GM12875 (cell line): ENCODE measurements around the gene RAD9A.

Experiments
- H3K4me3 ChIP-seq: one replicate; pipeline ENCODE4 v1.5.1; 2011; ENCODE audit warnings: low read depth, low read length, control low read depth
- TF ChIP-seq, protein P1 (sequence below): IDR thresholded peaks from 2 replicates; pipeline ENCODE4 v1.5.1; 2011; ENCODE audit warnings: low read depth, mild to moderate bottlenecking, control low read depth, inconsistent platforms, low read length, moderate library complexity, borderline replicate concordance; ENCODE audit not compliant: insufficient read depth

RAD9A gene

DNA sequence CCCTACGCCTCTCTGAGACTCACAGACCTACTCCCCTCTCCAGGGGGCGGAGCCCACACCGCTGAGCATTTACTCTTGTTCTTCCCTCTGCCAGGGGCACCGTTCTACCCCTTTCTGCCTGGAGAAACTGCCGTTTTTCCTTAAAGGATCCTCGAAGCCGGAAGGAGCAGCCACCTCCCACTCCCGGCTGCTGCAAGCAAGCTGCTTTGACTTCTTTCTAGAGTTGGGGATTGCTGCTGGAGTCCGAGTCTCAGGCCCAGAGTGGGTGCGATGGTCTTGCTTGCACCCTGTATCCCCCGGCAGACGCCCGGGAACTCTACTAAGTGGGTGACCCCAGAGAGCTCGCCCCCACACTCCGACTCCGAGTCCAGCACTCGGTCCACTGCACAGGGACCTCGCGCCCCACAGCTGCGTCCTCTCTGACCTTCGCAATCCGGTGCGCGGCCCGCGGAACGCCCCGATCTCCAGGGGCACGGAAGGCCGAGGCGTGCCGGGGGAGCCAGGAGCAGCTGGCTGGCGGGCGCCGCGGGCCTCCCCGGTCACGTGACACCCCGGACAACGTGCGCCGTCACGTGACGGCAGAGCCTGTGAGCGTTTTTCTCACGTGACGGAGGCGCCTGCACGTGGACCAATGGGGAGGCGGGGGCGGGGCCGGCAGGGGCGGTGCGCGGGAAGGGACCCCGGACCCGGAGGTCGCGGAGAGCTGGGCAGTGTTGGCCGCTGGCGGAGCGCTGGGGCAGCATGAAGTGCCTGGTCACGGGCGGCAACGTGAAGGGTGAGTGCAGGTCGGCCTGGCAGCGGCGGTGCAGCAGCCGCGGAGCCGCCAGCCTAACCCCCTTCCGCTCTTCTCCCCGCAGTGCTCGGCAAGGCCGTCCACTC, at the start of gene RAD9A:
Gene RAD9A (plus strand): TSS at position 683 of the 879 bp plus-strand sequence. CDS start 59 bp downstream, at position 742.
- peak within 1 kb of the TSS; percentile 93 for H3K4me3 ChIP-seq
- TF ChIP-seq, protein P1, sequence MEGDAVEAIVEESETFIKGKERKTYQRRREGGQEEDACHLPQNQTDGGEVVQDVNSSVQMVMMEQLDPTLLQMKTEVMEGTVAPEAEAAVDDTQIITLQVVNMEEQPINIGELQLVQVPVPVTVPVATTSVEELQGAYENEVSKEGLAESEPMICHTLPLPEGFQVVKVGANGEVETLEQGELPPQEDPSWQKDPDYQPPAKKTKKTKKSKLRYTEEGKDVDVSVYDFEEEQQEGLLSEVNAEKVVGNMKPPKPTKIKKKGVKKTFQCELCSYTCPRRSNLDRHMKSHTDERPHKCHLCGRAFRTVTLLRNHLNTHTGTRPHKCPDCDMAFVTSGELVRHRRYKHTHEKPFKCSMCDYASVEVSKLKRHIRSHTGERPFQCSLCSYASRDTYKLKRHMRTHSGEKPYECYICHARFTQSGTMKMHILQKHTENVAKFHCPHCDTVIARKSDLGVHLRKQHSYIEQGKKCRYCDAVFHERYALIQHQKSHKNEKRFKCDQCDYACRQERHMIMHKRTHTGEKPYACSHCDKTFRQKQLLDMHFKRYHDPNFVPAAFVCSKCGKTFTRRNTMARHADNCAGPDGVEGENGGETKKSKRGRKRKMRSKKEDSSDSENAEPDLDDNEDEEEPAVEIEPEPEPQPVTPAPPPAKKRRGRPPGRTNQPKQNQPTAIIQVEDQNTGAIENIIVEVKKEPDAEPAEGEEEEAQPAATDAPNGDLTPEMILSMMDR, result no peak

DNA sequence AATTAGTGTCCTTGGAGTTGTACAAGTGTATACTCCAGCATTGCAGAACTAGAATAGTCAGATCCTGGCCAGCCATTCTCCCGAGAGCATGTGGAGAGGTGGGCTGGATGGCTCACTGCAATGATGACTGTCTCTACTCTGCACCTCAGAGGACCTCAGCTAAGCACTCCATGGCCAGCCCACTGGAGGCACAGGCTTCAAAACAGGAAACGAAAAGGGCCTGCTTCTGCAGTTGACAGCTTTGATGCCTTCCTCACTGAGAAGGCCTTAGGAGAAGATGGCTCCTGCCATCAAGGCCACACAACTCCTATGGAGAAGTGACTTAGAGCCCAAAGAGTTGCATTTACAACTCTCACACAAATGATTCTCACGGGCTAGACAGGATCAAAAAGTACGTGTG, 47.5 kb upstream of the RAD9A start:
- H3K4me3 ChIP-seq, result no peak overlapping the region
- TF ChIP-seq, protein P1, result no peak

DNA sequence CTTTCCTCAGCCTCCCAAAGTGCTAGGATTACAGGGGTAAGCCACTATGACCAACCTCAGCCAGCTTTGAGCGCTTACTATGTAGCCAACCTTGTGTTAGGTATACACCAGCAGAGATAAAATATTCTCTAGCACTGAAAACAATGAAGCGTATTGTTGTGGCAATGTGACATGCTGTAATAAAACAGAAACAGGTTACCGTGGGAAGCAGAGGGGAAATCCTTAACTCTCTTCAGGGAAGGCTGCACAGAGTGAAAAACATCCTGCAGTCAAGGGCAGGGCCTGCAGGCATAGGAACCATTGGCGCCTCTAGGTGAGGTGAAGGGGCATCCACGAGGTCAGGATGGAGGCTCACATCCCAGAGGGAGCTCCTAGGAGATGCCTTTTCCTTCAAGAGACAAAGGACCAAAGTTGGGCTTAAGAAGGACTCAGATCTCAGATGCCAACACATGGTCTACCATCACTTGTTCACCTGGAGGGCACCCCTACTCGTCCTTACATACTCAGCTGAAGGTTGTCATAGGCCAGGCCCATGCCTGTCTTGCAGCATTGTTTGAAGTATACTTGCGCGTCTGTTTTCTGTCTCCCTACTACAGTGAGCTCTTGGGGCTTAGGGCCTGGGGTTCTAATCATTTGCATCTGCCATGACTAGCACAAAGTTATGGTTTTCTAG, 46.4 kb upstream of the RAD9A start:
- TF ChIP-seq, protein P1, result no peak

DNA sequence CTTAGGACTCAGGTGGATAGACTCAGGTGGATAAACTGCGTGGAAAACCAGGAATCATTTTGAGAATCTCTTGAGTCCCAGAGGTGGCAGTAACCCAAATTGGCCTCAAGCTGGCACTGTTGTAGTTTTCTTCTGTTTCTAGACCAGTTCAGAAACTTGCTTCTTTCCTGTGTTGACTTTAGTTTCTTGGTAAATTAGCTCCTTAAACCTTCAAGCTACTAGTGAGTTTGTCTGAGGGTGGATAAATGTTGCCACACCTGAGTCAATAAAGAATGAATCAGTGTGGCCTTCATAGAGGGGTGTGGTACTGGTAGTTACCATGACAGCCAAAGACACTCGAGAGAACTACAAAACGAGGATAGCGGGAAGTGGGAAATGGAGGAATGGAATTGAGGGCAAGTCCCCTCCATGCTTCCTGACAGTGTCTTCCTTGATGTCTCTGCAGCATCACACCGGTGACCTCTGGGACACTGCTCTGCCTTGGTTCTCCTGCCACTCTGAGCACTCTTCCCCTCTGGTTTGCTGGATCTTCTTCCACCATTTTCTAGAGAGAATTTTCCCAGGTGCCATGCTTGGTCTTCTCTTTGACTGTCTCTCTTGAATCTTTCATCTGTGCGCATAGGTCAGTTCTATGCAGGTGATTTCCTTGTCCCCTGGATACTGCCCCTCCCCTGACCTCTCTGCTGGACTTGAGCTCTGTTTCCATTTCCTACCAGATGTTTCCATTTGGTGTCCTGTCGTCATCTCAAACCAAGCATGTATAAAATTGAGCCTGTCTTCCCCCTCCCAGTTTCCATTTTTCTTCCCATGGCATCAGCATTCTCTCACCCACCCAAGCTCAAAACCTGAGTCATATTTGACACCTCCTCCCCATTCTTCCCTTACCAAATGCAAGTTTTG, 45.6 kb upstream of the RAD9A start:
- H3K4me3 ChIP-seq, result no peak overlapping the region
- TF ChIP-seq, protein P1, result peak; percentile 85

More for the DNA sequence above, 46.4 kb upstream of the RAD9A start:
- no peak overlapping the region for H3K4me3 ChIP-seq

DNA sequence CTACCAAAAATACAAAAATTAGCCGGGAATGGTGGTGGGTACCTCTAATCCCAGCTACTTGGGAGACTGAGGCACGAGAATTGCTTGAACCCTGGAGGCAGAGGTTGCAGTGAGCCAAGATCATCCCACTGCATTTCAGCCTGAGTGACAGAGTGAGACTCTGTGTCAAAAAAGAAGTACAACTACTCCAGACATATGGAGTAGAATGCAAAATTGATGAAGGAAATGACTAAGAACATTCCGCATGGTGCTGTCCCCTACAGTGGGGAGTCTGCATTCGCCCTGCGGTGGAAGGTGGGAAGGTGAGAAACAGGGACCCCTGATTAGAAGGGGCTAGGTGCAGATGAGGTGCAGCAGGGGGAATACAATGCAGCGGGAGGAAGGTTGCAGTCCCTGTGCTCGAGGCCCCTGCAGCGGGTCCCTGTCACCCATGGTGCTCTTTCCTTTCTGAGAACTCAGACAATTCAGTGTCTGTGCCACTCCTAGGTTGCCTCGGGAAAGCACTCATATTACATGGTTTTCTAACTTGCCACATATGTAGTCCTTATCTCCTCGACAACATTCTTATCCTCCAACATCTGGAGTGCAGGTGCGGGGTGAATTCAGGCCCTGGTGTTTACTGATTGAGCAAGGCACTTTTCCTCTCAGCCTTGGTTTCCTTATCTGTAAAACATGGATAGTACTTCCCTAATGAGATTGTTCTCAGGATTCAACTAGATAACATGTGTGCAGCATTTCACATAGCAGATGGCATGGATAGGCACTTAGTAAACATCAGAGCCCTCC, 43.6 kb upstream of the RAD9A start:
- no peak overlapping the region for H3K4me3 ChIP-seq
- TF ChIP-seq, protein P1, result no peak

DNA sequence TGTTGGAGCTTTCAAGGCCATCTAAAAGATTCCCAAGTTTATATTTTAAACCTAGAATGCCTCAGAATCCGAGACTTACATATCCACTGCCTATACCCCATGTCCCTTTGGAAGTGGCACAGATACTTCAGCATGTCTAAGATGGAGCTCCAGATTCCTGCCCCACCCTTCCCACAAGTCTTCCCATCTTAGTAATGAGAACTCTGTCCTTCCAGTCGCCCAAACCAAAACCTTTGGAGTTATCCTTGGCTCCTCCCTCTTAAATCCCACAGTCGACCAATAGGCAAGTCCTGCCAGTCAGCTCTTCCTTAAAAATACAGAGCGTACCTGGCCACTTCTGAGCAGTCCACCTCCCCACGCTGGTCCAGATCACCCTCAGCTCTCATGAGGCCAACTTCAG, 42.8 kb upstream of the RAD9A start:
- TF ChIP-seq, protein P1, result no peak
- no peak overlapping the region for H3K4me3 ChIP-seq
